HG02759 (cell line): ENCODE results near the gene TUSC2.

Experiments used
- ATAC-seq: cut with Tn5 transposase; IDR thresholded peaks from one replicate; pipeline ENCODE4 v1.9.1; 2021; ENCODE audit warnings: mild to moderate bottlenecking, moderate library complexity; ENCODE audit not compliant: unreplicated experiment

Gene TUSC2

DNA sequence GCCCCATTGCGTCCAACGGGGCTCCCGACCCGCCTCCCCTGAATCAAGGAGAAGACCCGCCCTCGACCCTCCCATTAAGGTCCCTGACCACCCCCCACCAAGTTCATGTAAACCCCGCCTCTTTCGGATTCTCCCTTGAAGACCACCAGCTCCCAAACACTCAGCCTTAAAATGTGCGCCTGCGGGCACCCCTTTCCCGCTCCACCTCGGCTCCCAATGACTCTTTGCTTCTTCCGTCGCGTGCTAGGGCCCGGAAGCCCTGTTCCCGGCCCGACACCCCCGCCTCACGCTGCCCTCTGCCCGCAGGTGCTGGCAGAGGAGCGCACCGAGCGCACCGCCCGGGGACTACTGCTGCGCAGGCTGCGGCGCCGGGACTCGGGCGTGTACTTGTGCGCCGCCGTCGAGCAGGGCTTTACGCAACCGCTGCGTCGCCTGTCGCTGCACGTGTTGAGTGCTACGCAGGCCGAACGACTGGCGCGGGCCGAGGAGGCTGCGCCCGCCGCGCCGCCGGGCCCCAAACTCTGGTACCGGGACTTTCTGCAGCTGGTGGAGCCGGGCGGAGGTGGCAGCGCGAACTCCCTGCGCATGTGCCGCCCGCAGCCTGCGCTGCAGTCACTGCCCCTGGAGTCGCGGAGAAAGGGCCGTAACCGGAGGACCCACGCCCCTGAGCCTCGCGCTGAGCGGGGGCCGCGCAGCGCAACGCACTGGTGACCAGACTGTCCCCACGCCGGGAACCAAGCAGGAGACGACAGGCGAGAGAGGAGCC is 51.8 kb downstream of the TUSC2 start:
- ATAC-seq: no peak

GRCh38 chr3:50275141-50275995 is 52.7 kb downstream of the TUSC2 start:
- no peak for ATAC-seq
